Gastroesophageal sphincter (tissue), 3 donors: ENCODE results near the gene AGFG2.

Experiments used
- CTCF ChIP-seq, 4 experiments: fragments of 200-600 bp in 2 of 4; fragments of 450-650 bp in 2 of 4; sonication (generic) in 1 of 4; IDR thresholded peaks; one replicate each; pipeline ENCODE4 v1.5.1; 2017 to 2019; ENCODE audit warnings: antibody characterized with exemption in 4 of 4, mild to moderate bottlenecking in 2 of 4, moderate library complexity in 2 of 4
- POLR2A ChIP-seq, 2 donors: fragments of 450-650 bp; IDR thresholded peaks; one replicate each; pipeline ENCODE4 v1.6.1; 2017; ENCODE audit warnings: antibody characterized with exemption in 2 of 2, mild to moderate bottlenecking in 2 of 2, moderate library complexity in 1 of 2

- TF ChIP-seq CTCF (IDR thresholded peaks at IDR 0.05) (no peak), POLR2A (IDR thresholded peaks at IDR 0.05) (no peak)
Observed at GRCh38 chr7:100572281-100572948, 33.4 kb downstream of the AGFG2 start.
